ENCODE results near the gene SHROOM3. TPM values are rescaled to one million over a fixed set of nuclear protein-coding genes. Genes with fewer than 3 reads are reported as not detected.

Gene SHROOM3
- total RNA-seq, 6 experiments from 2014 or later = 15.2 to 35.8 (median 29.9) TPM

GRCh38 chr4:76570141-76570973 is 135.3 kb downstream of the SHROOM3 start:
- Histone ChIP-seq H3K36me3 (no peaks in the 10 kb centered on the region), H3K4me1 (peaks cover 0 to 28% (median 10%) of the 10 kb centered on the region in 4 donors), H3K27me3 (no peaks in the 10 kb centered on the region), H3K4me3 (peak overlapping the region in 2 of 3 donors; percentile 14 to 20), H3K9me3 (no peaks in the 10 kb centered on the region), H3K27ac (peak overlapping the region; percentile 89 to 97 (median 93))
- ATAC-seq (peak; percentile 74 to 83 (median 80)), DNase-seq (peak; percentile 61 to 67 (median 66))
- intact Hi-C loops (cut with DNase I) = no loop called here
- TF ChIP-seq POLR2A (IDR thresholded peaks at IDR 0.05) (no peak), CTCF (IDR thresholded peaks at IDR 0.05) (no peak)
- 26% methylated on average over 10 of the region's 10 CpGs for WGBS (ENCODE audit: insufficient coverage, low coverage, low lambda C conversion rate, missing lambda C conversion rate)

- DNase-seq (no peak), ATAC-seq (peak; percentile 69 to 88 (median 82))
- Histone ChIP-seq H3K4me3 (no peak overlapping the region), H3K4me1 (peaks cover 0 to 30% (median 13%) of the 10 kb centered on the region in 4 donors), H3K36me3 (no peaks in the 10 kb centered on the region), H3K9me3 (no peaks in the 10 kb centered on the region), H3K27ac (peak overlapping the region; percentile 70 to 97 (median 93)), H3K27me3 (no peaks in the 10 kb centered on the region)
- intact Hi-C loops (cut with DNase I) = no loop called here
- 18% methylated on average over 3 of the region's 3 CpGs for WGBS (ENCODE audit: insufficient coverage, low coverage, low lambda C conversion rate, missing lambda C conversion rate)
- no peak for TF ChIP-seq POLR2A (IDR thresholded peaks at IDR 0.05)
- TF ChIP-seq CTCF (IDR thresholded peaks at IDR 0.05) = no peak
These were observed 136.2 kb downstream of the SHROOM3 start for GRCh38 chr4:76571274-76571673.

- intact Hi-C loops (cut with DNase I) = no loop called here
- Histone ChIP-seq H3K4me3 (no peak overlapping the region), H3K36me3 (no peaks in the 10 kb centered on the region), H3K9me3 (no peaks in the 10 kb centered on the region), H3K27ac (peak overlapping the region; percentile 70 to 97 (median 93)), H3K27me3 (no peaks in the 10 kb centered on the region), H3K4me1 (peaks cover 0 to 32% (median 16%) of the 10 kb centered on the region in 4 donors)
- ATAC-seq = no peak
- DNase-seq = no peak
- TF ChIP-seq CTCF (IDR thresholded peaks at IDR 0.05) (no peak), POLR2A (IDR thresholded peaks at IDR 0.05) (no peak)
- 42% methylated on average over 2 of the region's 2 CpGs for WGBS (ENCODE audit: insufficient coverage, low coverage, low lambda C conversion rate, missing lambda C conversion rate)
These were observed 137.2 kb downstream of the SHROOM3 start for GRCh38 chr4:76572224-76572623.

- Histone ChIP-seq H3K4me1 (peaks cover 0 to 27% (median 4%) of the 10 kb centered on the region in 4 donors), H3K27me3 (no peaks in the 10 kb centered on the region), H3K4me3 (no peak overlapping the region), H3K27ac (peak overlapping the region; percentile 59 to 90 (median 81)), H3K36me3 (no peaks in the 10 kb centered on the region), H3K9me3 (no peaks in the 10 kb centered on the region)
- intact Hi-C loops (cut with DNase I) = no loop called here
- TF ChIP-seq POLR2A (IDR thresholded peaks at IDR 0.05) (no peak), CTCF (IDR thresholded peaks at IDR 0.05) (no peak)
- DNase-seq (no peak), ATAC-seq (peak; percentile 80 to 89 (median 82))
- 31% methylated on average over 4 of the region's 4 CpGs for whole genome bisulfite sequencing (ENCODE audit: insufficient coverage, low coverage, low lambda C conversion rate, missing lambda C conversion rate)
These were observed 141.8 kb downstream of the SHROOM3 start for GRCh38 chr4:76576824-76577223.
